G401.6 (cell line): ENCODE results near the gene TMEM238.
A peak's percentile ranks its signal among the peaks of the same experiment; 100 is the strongest.
"Not testable (repeated sequence)": the region's sequence is repeated elsewhere in the genome, so short reads cannot be mapped to it uniquely, and the experiment has no call there.

Experiments
- FAIRE-seq: peaks from 2 replicates; lab custom pipeline; 2012; peaks lifted over from hg19 to GRCh38; lab: Jason Lieb, UNC

Gene TMEM238

DNA sequence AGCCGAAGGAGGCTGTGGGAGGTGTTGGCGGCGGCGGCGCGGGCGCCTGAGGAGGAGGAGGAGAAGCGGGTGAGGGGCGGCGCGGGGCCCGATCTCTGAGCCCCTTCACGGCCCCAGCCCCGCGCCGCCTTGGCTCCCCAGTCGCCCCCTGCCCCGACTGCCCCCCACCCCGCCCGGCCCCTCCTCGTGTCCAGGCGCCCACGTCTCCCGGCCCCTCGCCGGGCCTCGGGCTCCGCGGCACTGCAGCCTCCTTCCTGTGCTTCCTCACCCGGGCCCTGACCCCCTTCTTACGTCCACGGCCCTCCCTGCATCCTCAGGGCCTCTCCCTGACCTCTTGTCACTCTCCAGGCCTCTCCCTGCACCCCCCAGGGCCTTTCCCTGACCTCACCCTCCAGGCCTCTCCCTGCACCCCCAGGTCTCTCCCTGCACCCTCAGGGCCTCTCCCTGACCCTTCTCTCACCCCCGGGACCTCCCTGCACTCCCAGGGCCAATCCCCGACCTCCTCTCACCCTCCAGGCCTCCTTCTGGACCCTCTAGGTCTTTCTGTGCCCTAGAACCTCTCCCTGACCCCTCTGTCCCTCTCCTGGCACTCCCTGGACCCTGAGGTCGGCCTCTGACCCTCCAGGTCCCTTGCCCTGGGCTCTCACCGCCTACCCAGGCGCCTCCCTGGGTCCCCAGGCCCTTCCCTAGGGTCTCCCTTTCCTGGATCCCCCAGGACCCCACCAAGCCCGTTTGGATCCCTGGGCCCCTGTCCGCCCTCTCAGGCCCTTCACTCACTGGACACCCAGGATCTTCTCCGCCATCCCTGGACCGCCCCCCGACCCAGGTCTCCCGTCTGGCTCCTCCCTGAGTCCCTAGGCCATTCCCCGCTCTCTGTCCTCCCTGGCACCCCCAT is 44.0 kb downstream of the TMEM238 start:
- no peak for FAIRE-seq

DNA sequence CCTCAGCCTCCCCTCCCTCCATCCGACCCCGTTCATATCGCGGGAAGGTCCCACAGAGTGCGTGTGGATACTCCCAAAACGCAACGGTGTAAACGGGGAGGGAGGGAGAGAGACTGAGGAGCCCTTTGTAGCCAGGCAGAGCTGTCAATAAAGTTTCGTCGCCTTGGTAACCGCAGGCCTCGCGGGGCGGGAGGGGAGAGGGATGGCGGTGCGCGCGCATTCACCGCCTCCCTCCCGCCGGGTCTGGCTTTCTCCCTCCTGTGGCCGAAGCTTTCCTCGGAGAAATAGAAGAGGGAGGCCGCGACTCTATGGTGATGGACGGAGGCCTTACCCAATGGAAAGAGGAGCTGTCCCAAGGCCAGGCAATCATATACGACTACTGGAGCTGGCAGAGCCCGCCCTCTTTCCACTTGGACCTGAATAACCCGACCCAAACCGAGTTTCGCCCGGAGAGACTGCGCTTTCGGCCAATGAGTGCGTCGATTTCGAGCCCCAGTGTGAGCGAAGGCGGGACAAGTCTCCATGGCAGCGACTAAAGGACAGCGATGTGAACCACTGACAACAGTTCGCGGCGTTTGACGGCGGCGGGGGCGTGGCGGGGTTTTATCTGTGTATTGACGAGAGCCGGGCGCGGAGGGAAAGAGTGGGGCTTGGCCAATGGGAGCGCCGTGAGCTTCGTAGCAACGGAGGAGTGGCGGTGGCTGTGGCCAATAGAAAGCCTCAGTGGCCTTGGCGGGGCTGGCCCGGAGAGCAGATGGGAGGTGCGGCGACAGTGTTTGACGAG is 44.8 kb downstream of the TMEM238 start, which contains the start of gene KMT5C:
TSS of gene KMT5C (plus strand) at position 772 of the 784 bp plus-strand sequence. CDS start 2,061 bp downstream, outside the sequence.
- peak; percentile 100 for FAIRE-seq

GRCh38 chr19:55336101-55336500 is 48.0 kb downstream of the TMEM238 start:
- FAIRE-seq, result no peak

GRCh38 chr19:55333870-55334269 is 50.2 kb downstream of the TMEM238 start:
- no peak for FAIRE-seq

DNA sequence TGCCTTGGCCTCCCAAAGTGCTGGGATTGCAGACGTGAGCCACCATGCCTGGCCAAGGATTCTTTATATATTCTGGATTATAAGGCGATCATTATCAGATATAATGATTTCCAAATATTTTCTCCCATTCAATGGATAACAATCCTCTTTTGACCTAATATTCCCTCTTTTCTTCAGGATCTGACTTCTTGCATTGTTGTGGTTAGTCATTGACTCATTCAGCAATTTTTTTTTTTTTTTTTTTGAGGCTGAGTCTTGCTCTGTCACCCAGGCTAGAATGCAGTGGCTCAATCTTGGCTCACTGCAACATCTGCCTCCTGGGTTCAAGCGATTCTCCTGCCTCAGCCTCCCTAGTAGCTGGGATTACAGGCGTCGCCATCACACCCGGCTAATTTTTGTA is 54.3 kb downstream of the TMEM238 start:
- FAIRE-seq, result not testable (repeated sequence)
